Activated CD4-positive, alpha-beta T cell treated with anti-CD3 and anti-CD28 coated beads, Interleukin-2, amount 50 U/mL, for 48 hours (primary cell): ENCODE data around the gene FCMR.
A peak's percentile ranks its signal among the peaks of the same experiment; 100 is the strongest.

Source experiments
- DNase-seq, 2 experiments: peaks; one replicate each; pipeline ENCODE4 v3.0.0-alpha.2; 2020

FCMR gene

DNA sequence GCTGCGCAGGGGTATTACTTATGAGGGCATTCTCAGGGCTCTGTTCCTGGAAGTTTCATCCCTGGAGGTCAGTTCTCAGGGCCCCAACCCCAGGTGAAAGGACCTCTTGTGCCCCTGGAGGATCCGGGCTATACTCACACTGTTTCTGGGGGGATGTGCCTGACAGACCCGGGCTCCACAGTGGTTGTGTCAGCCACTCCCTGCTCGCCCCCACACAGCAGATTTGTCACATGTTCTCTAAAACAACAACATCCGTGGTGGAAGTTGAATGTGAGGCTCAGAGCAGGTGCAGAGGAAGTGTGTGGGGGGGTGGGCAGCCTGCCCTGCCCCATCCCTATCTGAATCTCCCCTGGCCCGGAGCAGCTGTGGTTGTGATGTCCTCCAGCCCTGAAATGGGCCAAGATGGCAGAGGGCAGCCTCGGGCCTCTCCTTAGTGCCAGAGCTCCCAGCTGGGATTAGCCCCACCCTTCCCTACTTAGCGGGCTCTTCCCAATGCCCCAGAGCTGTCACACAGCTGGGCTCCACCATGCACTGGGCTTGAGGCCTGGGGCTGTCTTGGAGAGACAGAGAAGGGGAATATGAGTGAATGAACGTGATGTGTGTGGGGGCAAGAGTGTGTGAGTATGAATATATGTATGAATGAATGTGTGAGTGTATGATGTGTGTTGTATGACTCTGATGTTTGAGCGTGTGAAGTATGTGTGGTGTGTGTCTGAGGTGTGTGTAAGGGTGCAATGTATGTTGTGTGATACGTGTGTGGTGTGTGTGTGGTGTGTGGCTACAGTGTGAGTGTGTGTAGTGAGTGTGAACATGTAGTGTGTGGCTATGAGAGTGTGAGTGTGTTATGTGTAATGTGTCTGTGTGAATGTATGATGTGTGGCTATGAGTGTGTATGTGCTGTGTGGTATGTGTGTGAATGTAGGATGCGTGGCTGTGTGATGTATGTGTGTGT is 1.5 kb upstream of the FCMR start:
- DNase-seq: peak; percentile 62 to 74

DNA sequence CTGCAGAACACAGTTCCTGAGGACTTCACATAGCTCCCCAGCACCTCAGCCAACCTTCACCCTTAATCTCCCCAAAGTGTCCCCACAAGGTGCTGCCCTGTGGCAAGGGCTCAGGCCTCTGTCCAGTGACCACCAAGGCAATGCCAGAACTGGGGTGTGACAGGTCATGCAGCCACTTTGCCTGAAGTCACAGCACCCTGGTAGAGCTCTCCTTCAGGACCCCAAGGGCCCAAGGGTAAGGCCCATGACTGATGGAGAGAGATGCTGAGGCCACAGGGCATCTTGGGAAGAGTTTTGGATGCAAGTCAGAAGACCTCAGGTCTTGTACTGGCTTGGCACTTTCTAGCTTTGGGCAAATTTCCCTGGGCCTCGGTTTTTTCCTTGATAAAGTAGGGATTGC is 783 bp upstream of the FCMR start:
- peak in 1 of 2 experiments; percentile 26 for DNase-seq

DNA sequence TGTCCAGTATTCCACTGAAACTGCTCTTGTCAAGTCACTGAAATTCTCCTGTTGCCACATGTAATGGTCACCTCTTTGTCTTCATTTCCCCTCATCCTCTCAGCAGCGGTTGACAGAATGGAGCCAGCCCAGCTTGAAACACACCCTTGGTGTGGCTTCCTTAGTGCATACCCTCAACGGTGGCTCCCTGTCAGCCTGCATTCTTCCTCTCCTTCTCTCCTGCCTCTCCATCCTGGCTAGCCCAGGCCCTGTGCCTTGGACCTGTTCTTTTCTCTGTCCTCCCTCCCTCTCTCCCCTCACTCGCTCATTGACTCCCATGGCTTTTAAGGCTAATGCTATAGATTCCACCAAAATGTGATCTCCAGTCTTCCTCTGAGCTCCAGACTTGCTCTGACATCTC is 3.7 kb downstream of the FCMR start:
- DNase-seq: no peak

DNA sequence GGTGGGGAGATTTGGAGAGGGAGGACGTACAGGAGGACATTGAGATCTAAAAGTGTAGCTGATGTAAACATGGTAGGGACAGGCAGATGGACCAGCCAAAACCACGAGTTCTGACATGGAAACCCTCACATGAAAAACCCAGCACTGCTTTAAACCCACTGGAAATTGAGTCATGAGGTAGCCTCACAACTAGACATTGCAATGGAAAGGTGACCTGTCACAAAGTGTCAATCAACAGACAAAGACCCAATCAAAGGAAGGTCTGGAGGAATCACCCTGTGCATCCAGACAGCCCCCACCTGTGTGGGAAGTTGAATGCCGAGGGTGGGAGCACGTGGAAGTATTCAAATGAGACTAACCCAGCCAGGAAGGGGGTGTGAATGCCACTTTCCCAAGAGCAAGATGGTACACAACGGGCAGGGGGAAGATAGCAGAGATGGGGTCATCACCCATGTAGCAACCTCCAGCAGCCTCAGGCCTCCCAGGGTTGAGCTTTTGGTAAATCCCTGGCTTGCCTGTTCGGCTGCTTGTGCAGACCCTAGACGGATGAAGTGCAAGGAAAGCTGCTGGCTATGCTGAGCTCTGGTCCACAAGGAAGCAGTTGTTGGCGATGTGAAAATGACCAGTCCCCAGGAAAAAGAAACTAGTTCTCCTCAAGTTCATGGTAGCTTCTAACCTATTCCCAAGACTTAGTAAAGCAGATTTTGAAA is 5.6 kb downstream of the FCMR start:
- no peak for DNase-seq

GRCh38 chr1:206915030-206915735 is 6.6 kb downstream of the FCMR start:
- DNase-seq: no peak

DNA sequence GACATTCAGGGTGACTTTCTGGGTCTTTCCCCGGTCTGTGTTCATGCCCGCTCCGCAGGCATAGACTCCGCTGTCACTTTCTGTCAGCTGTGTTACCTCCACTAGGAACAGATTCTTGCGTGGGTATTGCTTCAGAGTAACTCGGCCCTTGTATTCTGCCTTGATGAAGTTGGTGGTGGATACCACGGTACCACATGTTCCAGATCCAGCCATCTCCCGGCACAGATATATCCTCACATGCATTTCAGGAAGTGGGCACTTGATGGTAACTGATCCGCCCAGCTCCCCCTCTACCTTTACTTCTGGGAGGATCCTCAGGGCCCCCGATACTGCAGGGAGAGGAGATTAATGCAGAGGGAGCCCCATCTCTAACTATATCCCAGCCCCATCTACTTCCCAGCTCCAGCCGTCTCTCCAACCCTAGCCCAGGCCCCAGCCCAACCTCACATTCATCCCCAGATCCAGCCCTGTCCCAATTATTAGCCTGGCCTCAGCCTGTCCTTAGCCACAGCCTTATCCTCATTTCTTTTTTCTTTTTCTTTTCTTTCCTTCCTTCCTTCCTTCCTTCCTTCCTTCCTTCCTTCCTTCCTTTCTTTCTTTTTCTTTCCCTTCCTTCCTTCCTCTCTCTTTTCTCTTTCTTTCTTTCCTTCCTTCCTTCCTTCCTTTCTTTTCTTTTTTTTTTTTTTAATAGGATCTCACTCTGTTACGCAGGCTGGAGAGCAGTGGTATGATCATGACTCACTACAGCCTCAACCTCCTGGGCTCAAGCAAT is 7.8 kb downstream of the FCMR start:
- no peak for DNase-seq

DNA sequence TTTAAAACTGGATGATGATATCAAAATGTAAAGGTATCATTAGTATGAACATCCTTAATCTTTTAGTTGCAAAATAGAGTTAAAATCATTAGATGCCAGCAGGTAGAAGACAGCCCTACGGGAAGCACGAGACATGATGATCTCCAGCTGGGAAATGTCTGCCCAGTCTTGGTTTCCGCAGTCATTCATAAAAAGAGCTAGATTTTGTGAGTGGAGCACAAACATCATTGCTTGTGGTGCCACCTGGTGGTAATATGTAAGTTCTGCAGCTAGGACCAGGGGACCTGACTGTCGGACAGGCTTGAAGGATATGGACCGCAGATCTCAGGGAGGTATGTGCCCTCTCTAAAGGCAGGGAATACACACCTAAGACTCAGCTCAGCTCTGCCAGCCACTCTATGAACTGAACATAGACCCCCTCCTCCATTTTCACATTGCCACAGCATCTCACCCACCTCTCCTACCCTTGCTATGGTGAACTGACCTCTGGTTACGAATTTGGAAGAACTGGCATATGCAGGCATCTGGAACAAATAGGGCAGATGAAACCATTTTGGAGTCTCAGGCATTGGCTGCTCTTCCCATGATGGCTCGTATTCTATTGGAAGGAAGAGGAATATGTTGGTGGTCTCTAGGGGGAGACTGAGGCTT is 9.2 kb downstream of the FCMR start:
- peak; percentile 67 to 74 for DNase-seq

DNA sequence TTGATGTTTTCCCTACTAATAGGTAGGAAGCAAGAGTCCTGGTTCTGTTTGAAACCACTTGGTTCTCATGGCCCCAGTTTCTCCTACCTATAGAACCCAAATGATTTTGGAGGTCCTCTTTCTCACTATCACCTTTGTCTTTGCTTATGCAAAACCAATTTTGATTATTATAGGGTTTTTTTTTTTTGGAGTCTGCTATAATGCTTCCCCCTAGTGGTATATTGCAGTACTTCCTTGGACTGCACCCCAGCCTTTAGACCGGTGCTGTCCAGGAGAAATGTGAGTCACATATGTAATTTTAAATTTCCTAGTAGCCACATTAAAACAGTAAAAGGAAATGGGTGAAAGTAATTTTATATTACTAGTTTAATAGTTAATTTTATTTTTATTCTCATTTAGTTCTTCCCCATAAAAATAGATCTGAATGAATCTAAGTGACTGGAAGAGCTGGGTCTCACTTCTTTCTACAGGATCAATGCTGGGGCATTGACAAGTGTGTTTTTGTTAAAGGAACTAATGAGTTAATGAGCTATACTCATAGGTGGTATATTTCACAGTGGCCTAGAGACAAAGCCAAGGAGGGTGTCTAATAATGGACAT is 10.6 kb downstream of the FCMR start:
- peak in 1 of 2 experiments; percentile 44 for DNase-seq

DNA sequence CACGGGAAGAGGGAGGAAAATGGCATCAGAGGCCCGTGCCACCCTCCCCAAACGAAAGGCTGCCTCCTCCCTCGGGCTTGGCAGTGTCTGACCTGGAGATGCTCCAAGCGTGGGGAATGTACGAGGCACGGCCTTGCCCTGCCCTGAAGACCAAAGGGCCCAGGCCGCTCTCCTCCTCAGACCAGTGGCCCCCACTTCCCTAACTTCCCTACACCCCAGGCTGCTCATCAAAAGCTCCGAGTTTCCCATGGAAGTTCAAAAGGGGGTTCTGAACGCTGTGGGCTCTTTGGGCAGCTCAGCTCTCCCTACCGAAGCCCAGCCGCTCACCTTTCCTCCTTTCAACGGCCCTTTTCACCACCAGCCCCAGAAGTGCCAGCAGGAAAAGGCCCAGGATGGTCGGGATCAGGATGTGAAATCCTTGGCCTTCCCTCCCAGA is 11.8 kb downstream of the FCMR start:
- no peak for DNase-seq

GRCh38 chr1:206909161-206909882 is 12.4 kb downstream of the FCMR start:
- DNase-seq: peak in 1 of 2 experiments; percentile 57

DNA sequence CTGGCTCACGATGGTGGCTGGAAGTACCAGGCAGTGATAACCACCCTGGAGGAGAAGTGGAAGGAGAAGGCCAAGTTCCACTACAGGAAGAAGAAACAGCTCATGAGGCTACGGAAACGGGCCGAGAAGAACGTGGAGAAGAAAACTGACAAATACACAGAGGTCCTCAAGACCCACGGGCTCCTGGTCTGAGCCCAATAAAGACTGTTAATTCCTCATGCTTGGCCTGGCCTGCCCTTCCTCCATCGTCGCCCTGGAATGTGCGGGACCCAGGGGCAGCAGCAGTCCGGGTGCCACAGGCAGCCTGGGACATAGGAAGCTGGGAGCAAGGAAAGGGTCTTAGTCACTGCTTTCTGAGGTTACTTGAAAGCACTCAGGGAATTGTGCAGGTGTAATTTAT is 13.7 kb downstream of the FCMR start:
- DNase-seq: no peak

GRCh38 chr1:206907304-206907991 is 14.3 kb downstream of the FCMR start:
- no peak for DNase-seq

- DNase-seq: peak in 1 of 2 experiments; percentile 66
These were observed 16.2 kb downstream of the FCMR start for GRCh38 chr1:206905295-206906164.

GRCh38 chr1:206904423-206905142 is 17.2 kb downstream of the FCMR start:
- no peak for DNase-seq

GRCh38 chr1:206903687-206904086 is 18.1 kb downstream of the FCMR start:
- DNase-seq: no peak

DNA sequence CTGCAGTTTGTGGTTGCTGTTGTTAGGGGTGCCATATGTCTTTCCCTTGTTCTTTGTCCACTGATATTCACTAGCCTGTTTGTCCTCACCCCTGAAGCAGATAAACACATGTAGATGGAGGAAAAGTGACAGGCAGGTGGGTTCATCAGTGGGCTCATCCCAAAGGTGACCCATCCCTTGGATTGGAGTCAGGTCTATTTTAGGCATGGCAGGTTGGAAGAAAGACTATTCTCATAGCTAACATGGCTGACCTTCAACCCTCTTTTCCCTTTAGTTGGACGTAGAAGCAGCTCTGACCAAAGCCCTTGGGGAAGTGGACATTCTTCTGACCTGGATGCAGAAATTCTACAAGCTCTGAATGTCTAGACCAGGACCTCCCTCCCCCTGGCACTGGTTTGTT is 19.0 kb downstream of the FCMR start:
- DNase-seq: no peak

DNA sequence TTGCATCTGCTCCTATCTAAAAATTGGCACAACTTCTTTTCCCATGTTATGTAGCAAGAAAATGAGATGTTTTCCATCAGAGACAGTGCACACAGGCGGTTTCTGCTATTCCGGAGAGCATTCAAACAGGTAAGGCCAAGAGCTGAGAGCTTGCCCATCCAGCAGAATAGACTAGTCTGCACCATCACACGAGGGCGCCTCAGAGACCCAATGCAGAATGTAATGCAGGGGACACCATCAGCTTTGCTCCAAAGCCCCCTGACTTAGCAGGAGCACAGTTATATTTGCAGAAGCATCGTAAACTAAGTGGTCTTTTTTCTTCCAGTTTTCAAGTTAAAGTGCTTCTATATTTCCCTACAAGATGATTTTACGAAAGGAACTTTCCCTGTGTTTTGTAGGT is 19.8 kb downstream of the FCMR start:
- no peak for DNase-seq

GRCh38 chr1:206900149-206900548 is 21.6 kb downstream of the FCMR start:
- DNase-seq: no peak

DNA sequence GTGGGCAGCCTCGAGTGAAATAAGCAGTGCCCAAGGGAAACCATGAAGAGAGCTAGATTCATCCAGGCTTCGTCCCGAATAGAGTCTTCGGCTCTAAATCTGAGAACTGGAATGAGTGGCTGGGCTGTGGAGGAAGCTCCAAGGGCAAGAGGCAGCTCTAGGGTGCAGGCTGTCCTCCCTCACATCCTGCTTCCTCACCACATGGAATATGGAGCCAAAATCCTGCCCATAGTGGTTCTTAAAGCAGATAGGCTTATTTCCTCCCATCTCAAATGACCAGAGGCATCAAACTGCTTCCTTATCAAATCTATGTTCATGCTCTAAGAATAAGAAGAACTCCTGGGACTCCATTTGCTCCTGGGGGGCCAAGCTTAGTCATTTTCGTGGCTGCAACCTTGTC is 22.0 kb downstream of the FCMR start:
- DNase-seq: no peak
